GM21515 (cell line): ENCODE results near the gene TP53TG5.

ENCODE experiments used
- ATAC-seq: cut with Tn5 transposase; IDR thresholded peaks from one replicate; pipeline ENCODE4 v1.9.1; 2021; ENCODE audit not compliant: unreplicated experiment

The TP53TG5 gene

GRCh38 chr20:45405571-45406259, 27.6 kb upstream of the TP53TG5 start:
- no peak for ATAC-seq

GRCh38 chr20:45404438-45404837, 26.3 kb upstream of the TP53TG5 start:
- no peak for ATAC-seq

DNA sequence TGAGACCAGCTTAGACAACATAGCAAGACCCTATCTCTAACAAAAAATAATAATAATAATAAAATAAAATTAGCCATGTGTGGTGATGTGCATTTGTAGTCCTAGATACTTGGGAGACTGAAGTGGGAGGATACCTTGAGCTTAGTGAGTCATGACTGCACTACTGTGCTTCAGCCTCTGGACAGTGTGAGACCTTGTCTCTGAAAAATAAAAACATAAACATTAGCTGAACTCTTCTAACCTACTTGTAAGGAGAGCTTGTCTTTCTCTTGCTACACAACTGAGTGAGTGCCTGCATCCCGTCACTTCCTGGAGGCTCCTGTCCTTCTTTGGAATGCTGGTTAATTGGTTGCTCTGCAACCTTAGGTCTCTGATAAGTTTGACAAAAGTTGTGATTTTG, 24.8 kb upstream of the TP53TG5 start:
- ATAC-seq: no peak

GRCh38 chr20:45400346-45401031, 22.4 kb upstream of the TP53TG5 start:
- no peak for ATAC-seq

GRCh38 chr20:45399018-45399417, 20.9 kb upstream of the TP53TG5 start:
- no peak for ATAC-seq

GRCh38 chr20:45395114-45395415, 16.9 kb upstream of the TP53TG5 start:
- no peak for ATAC-seq

DNA sequence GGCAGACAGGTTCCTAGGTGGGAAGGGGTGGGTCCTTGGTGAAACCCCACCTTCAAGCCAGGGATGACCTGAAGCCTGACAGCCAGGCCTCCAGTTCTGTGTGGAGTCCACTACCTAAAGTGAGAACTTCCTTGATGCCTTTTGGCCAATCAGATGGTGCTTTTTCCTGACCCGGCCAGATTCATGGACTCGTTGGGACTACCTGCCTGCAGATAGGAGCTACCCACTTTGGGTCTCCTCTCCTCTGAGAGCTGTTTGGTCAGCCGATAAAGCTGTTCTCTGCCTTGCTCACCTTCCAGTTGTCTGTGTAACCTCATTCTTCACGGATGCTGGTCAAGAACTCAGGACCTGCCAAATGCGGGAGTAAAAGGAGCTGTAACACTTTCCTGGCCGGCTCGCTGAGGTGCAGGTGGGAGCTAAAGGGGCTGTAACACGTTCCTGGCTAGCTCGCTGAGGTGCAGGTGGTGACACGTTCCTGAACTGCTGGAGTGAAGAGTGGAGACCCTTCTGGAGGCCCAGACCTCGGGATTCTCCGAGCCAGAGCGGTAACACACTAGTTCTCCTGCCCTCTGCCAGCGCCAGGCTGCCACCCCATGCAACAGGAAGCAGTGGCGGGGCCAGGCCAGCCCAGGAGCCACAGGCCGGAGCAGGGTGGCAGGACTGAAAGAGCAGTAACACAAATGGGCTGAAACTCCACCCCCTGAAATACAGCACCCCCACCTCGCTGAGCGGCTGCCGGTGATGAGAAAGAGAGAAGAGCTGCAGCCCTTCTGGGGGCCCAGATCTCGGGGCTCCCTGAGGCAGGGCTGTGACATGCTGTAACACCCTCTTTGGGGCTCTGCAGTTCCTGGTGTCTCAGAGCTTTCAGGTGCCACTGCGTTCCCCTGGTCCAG, 16.3 kb upstream of the TP53TG5 start:
- no peak for ATAC-seq

DNA sequence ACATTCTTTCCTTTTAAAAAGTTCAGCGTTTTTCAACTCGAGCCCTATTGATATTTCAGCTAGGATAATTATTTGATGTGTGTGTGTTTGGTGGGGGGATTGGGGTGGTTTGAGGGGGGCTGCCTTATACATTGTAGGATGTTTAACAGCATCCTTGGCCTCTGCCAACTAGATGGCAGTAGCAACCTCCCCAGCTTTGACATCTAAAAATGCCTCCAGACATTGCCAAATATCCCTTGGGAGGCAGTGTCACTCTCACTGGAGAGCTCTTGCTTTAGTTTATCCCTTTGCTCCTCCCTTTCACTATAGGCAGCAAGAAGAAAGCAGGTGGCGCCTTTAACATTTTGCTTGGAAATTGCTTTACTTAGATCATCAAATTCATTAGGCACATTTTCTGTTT, 14.6 kb upstream of the TP53TG5 start:
- ATAC-seq: no peak

GRCh38 chr20:45391559-45391958, 13.4 kb upstream of the TP53TG5 start:
- ATAC-seq: no peak

- no peak for ATAC-seq
Observed at GRCh38 chr20:45390931-45391330, 12.8 kb upstream of the TP53TG5 start.

GRCh38 chr20:45387274-45387673, 9.1 kb upstream of the TP53TG5 start:
- ATAC-seq: no peak

DNA sequence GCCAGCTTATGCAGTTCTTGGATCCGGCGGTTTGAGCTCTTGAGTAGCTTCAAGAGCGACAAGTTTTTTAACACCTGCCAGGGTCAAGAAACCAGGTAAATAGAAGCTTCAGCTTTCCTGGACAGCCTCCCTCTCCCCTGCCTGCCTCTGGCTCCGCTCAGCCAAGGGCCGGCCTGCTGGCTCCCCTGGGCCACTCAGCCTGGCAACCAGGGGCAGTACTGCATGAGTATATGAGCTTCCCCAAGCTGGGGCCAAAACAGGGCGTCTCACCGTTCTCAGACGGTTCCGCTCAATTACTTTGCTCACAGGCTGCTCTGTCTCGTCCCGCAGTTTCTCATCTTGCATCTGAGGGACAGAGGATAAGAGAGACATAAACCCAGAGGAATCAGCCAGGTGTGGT, 856 bp downstream of the TP53TG5 start:
- ATAC-seq: no peak

DNA sequence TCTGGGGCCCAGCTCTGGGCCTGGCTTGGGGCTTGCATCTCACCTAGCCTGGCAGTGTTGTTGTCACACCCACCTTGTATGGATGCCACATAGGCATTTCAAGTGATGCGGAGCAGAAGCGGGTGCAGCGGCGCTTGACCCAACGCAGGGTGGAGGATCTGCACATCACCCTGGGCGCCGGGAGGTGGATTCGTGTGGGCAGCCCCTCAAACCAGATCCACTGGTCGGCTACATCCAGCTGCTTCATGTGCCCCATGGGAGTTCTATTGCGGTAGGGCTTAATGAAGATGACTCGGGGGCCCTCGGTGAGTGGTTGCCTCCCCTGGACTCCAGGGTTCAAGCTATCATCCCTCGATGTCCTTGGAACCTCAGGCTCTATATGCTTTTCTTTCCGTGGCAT, 3.2 kb downstream of the TP53TG5 start:
- no peak for ATAC-seq

- ATAC-seq: no peak
Observed at GRCh38 chr20:45374101-45374467, 4.0 kb downstream of the TP53TG5 start.

GRCh38 chr20:45373353-45374100, 4.6 kb downstream of the TP53TG5 start:
- peak; percentile 55 for ATAC-seq

- ATAC-seq: no peak
Observed at GRCh38 chr20:45372646-45373352, 5.3 kb downstream of the TP53TG5 start.

- ATAC-seq: no peak
Observed at GRCh38 chr20:45372241-45372640, 5.9 kb downstream of the TP53TG5 start.

DNA sequence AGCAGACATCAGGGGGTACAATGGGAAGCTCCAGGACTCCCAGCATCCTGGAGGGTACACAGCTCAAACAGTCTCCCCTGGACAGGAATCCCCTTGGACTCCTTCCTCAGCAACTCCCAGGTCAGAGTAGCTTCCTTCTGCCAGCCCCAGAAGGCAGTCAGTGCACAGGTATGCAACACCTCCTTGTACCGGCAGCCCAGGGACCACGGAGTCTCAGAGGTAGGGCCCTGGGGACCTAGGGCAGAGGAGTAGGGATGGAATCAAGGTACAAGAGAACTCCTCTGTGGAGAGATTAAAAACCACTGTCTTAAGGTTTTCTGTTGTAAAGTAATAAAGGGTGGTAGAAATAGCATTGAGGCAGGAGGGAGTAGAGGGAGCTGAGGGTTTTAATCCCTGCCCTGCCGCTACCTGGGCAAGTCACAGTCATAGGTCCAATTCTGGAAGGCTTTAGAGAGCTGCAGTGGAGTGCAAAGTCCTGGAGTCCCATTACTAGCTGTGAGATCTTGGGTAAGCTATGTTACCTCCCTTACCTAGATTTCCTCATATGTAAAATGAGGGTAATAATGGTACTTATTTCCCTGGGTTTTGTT, 7.5 kb downstream of the TP53TG5 start:
- no peak for ATAC-seq

DNA sequence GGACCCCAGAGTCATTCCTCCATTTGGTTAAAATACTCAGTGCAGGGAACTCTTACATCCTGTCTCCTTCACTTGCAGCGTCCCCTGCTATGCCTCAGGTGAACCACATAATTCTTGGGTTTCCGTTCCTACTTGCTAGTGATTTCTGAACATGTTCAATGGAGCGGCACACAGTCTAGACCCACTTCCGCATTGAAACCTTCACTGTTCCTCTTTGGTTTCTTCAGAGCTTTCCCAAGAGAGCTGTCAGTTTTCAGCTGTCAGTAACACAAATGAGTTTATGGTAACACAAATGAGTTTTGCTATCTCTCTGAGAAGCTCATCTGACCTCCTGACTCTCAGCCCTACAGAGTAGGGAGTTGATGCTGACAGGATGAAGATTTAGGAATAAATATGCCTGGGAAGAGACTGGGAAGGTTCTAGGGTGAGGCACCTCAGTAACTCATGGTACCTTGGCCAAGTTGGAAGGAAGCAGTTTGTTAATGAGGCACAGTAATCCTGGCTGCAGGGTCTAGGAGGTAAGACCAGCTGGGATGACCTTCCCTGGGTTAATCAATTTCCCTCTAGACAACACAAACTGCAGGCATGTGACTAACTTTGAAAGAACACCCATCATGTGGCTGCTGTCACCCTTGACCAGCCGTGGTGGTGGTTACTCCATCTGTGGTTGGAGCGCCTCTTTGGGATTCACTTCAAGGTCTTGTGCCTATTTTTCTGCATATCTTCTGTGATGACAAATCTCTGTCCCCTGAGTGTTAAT, 9.7 kb downstream of the TP53TG5 start:
- peak; percentile 80 for ATAC-seq

- ATAC-seq: no peak
Observed at GRCh38 chr20:45367126-45367525, 11.0 kb downstream of the TP53TG5 start.
